Loucy (cell line): ENCODE data around the gene CNIH3.

ENCODE experiments used
- H2AFZ ChIP-seq: fragments of 200-600 bp; sonication (generic); 2 replicates; pipeline ENCODE4 v1.6.0; 2016; ENCODE audit warnings: antibody characterized with exemption, mild to moderate bottlenecking, low read length, moderate library complexity
- H3F3A ChIP-seq: fragments of 200-600 bp; 2 replicates; pipeline ENCODE4 v1.6.0; 2016; ENCODE audit warnings: antibody characterized with exemption, low read depth, mild to moderate bottlenecking
- H3K27me3 ChIP-seq: fragments of 200-600 bp; sonication (generic); 2 replicates; pipeline ENCODE4 v1.6.1; 2014; ENCODE audit warnings: low read length, mild to moderate bottlenecking; ENCODE audit not compliant: insufficient read depth, poor library complexity, severe bottlenecking
- H3K36me3 ChIP-seq: fragments of 200-600 bp; sonication (generic); 2 replicates; pipeline ENCODE4 v1.6.1; 2016; ENCODE audit warnings: low read length; ENCODE audit not compliant: insufficient read depth
- H3K4me1 ChIP-seq: fragments of 200-600 bp; sonication (generic); 2 replicates; pipeline ENCODE4 v1.5.1; 2014; ENCODE audit warnings: low read length, mild to moderate bottlenecking; ENCODE audit not compliant: insufficient read depth, poor library complexity, severe bottlenecking
- H3K4me2 ChIP-seq: fragments of 200-600 bp; sonication (generic); 2 replicates; pipeline ENCODE4 v1.6.0; 2014; ENCODE audit warnings: antibody characterized with exemption, low read length, low read depth, mild to moderate bottlenecking; ENCODE audit not compliant: poor library complexity, severe bottlenecking
- H3K4me3 ChIP-seq: fragments of 200-600 bp; sonication (generic); 2 replicates; pipeline ENCODE4 v1.5.1; 2014; ENCODE audit warnings: low read length, mild to moderate bottlenecking, mixed read lengths; ENCODE audit not compliant: poor library complexity, severe bottlenecking
- H3K79me2 ChIP-seq: fragments of 200-600 bp; sonication (generic); 2 replicates; pipeline ENCODE4 v1.6.1; 2014; ENCODE audit warnings: low read length; ENCODE audit not compliant: insufficient read depth
- H3K9ac ChIP-seq: fragments of 200-600 bp; sonication (generic); 2 replicates; pipeline ENCODE4 v1.6.0; 2014; ENCODE audit warnings: mild to moderate bottlenecking, low read depth, low read length, moderate library complexity; ENCODE audit not compliant: poor library complexity, severe bottlenecking
- H3K9me2 ChIP-seq: fragments of 200-600 bp; sonication (generic); replicated peaks from 2 replicates; pipeline ENCODE4 v1.6.1; 2016; ENCODE audit warnings: low read depth, low read length, mixed read lengths
- H3K9me3 ChIP-seq: fragments of 200-600 bp; sonication (generic); 2 replicates; pipeline ENCODE4 v1.6.1; 2014; ENCODE audit warnings: mild to moderate bottlenecking, antibody characterized with exemption, low read length, low read depth; ENCODE audit not compliant: insufficient read depth
- H4K20me1 ChIP-seq: fragments of 200-600 bp; sonication (generic); 2 replicates; pipeline ENCODE4 v1.6.0; 2014; ENCODE audit warnings: antibody characterized with exemption, low read length, mild to moderate bottlenecking; ENCODE audit not compliant: insufficient read depth, poor library complexity, severe bottlenecking
- CTCF ChIP-seq: fragments of 200-600 bp; sonication (generic); conservative IDR thresholded peaks from 2 replicates; pipeline ENCODE4 v1.5.1; 2014; ENCODE audit warnings: mild to moderate bottlenecking, antibody characterized with exemption, low read length
- EZH2phosphoT487 ChIP-seq: fragments of 200-600 bp; IDR thresholded peaks from 2 replicates; pipeline ENCODE4 v1.6.1; 2018; ENCODE audit warnings: antibody characterized with exemption, mild to moderate bottlenecking, moderate library complexity, borderline replicate concordance

CNIH3 gene

GRCh38 chr1:224698015-224698451 lies 81.9 kb downstream of the CNIH3 start:
- Histone ChIP-seq H3K9me3 (no peaks in the 10 kb centered on the region), H4K20me1 (no peaks in the 10 kb centered on the region), H3K79me2 (no peaks in the 10 kb centered on the region), H3K4me3 (no peak overlapping the region), H3K27me3 (no peaks in the 10 kb centered on the region), H3F3A (no peaks in the 10 kb centered on the region), H3K9me2 (no peaks in the 10 kb centered on the region), H3K36me3 (no peaks in the 10 kb centered on the region; the same call in 1 of the 2 replicates), H3K4me2 (no peak overlapping the region), H3K4me1 (peaks cover 5% of the 10 kb centered on the region), H2AFZ (no peak overlapping the region), H3K9ac (no peak overlapping the region)
- TF ChIP-seq CTCF (no peak), EZH2phosphoT487 (no peak)

GRCh38 chr1:224700918-224701531 lies 84.9 kb downstream of the CNIH3 start:
- H2AFZ ChIP-seq = no peak overlapping the region
- H3K9ac ChIP-seq = no peak overlapping the region
- no peaks in the 10 kb centered on the region for H3K36me3 ChIP-seq
- no peaks in the 10 kb centered on the region for H4K20me1 ChIP-seq
- no peaks in the 10 kb centered on the region for H3F3A ChIP-seq
- H3K79me2 ChIP-seq = no peaks in the 10 kb centered on the region
- H3K4me2 ChIP-seq = no peak overlapping the region
- no peak overlapping the region for H3K4me3 ChIP-seq
- TF ChIP-seq CTCF = peak; percentile 94
- TF ChIP-seq EZH2phosphoT487 = no peak
- no peaks in the 10 kb centered on the region for H3K9me2 ChIP-seq
- peaks cover 5% of the 10 kb centered on the region for H3K4me1 ChIP-seq
- H3K27me3 ChIP-seq = no peaks in the 10 kb centered on the region
- no peaks in the 10 kb centered on the region for H3K9me3 ChIP-seq

- TF ChIP-seq CTCF = no peak
- TF ChIP-seq EZH2phosphoT487 = no peak
- H3K9ac ChIP-seq = no peak overlapping the region
- H3K27me3 ChIP-seq = no peaks in the 10 kb centered on the region
- no peaks in the 10 kb centered on the region for H3K9me3 ChIP-seq
- no peaks in the 10 kb centered on the region for H3K36me3 ChIP-seq
- H4K20me1 ChIP-seq = no peaks in the 10 kb centered on the region
- H3F3A ChIP-seq = no peaks in the 10 kb centered on the region
- H3K4me3 ChIP-seq = no peak overlapping the region
- H3K9me2 ChIP-seq = no peaks in the 10 kb centered on the region
- H3K4me1 ChIP-seq = peaks cover 12% of the 10 kb centered on the region
- no peak overlapping the region for H2AFZ ChIP-seq
- no peak overlapping the region for H3K4me2 ChIP-seq
- H3K79me2 ChIP-seq = no peaks in the 10 kb centered on the region
Observed at GRCh38 chr1:224703702-224704101, 87.6 kb downstream of the CNIH3 start.
